Upper lobe of right lung (tissue), 1 donor: ENCODE results near the gene DLST. TPM values are rescaled to one million over a fixed set of nuclear protein-coding genes. Genes with fewer than 3 reads are reported as not detected.
"Not testable (repeated sequence)": the region's sequence is repeated elsewhere in the genome, so short reads cannot be mapped to it uniquely, and the experiment has no call there.

Source experiments
- ATAC-seq: fragments of 200-7000 bp; cut with Tn5 transposase; one replicate; pipeline ENCODE4 v1.9.1; 2020; ENCODE audit warnings: mild to moderate bottlenecking, moderate library complexity
- DNase-seq: peaks from one replicate; pipeline ENCODE4 v3.0.0-alpha.2; 2020
- H3K27ac ChIP-seq: fragments of 200-600 bp; one replicate; pipeline ENCODE4 v1.8.0; 2022
- H3K27me3 ChIP-seq: fragments of 200-600 bp; one replicate; pipeline ENCODE4 v1.8.0; 2022; ENCODE audit warnings: mild to moderate bottlenecking
- H3K36me3 ChIP-seq: fragments of 200-600 bp; one replicate; pipeline ENCODE4 v1.8.0; 2022
- H3K4me1 ChIP-seq: fragments of 200-600 bp; one replicate; pipeline ENCODE4 v1.8.0; 2022
- H3K4me3 ChIP-seq: fragments of 200-600 bp; one replicate; pipeline ENCODE4 v1.8.0; 2022; ENCODE audit warnings: mild to moderate bottlenecking
- H3K9me3 ChIP-seq: fragments of 200-600 bp; one replicate; pipeline ENCODE4 v1.8.0; 2022
- intact Hi-C: fragments of 100-400 bp; cut with DNase I; formaldehyde crosslinking; loops from one replicate; pipeline ENCODE4 v1.11.0; 2022
- total RNA-seq: library from RNA; stranded (reverse); fragmentation: NEBNext Ultra II Directional; extraction: Animal tissue kit (Norgen Biotek cat#: 25700); gene quantifications from one replicate; pipeline ENCODE4 v1.2.1, GENCODE V29; 2021
- TF ChIP-seq, protein P1 (sequence below): fragments of 200-600 bp; IDR thresholded peaks from one replicate; pipeline ENCODE4 v1.8.0; 2022; ENCODE audit warnings: antibody characterized with exemption
- donor health status: DM: no; HTN: yes; CAD: no; lungs with severe emphysema.

DLST gene
- total RNA-seq, 1 donor from 2014 or later = 90.1 TPM

DNA sequence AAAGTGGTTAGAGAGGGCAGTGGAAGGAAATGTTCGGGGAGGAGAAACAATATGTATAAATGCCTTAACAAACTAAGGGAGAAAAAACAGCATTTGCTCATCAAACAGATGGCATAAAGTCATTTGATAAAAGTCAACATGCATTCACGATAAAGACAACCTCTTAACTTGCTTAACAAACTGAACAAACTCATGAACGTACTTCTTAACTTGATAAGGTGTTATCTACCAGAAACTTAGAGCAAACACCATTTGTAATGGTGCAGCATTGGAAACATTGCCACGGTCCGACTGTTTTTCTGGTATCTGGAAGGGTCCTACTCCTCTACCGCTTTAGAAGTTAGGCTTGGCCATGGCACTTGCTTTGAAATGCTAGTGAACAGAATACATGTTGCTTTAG, 45.5 kb downstream of the DLST start:
- H3K9me3 ChIP-seq = no peaks in the 10 kb centered on the region
- H3K27ac ChIP-seq = no peak overlapping the region
- TF ChIP-seq, protein P1, sequence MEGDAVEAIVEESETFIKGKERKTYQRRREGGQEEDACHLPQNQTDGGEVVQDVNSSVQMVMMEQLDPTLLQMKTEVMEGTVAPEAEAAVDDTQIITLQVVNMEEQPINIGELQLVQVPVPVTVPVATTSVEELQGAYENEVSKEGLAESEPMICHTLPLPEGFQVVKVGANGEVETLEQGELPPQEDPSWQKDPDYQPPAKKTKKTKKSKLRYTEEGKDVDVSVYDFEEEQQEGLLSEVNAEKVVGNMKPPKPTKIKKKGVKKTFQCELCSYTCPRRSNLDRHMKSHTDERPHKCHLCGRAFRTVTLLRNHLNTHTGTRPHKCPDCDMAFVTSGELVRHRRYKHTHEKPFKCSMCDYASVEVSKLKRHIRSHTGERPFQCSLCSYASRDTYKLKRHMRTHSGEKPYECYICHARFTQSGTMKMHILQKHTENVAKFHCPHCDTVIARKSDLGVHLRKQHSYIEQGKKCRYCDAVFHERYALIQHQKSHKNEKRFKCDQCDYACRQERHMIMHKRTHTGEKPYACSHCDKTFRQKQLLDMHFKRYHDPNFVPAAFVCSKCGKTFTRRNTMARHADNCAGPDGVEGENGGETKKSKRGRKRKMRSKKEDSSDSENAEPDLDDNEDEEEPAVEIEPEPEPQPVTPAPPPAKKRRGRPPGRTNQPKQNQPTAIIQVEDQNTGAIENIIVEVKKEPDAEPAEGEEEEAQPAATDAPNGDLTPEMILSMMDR = no peak
- no peaks in the 10 kb centered on the region for H3K36me3 ChIP-seq
- no peak for DNase-seq
- no peak for ATAC-seq
- intact Hi-C loops = no loop called here
- H3K4me1 ChIP-seq = peaks cover 4% of the 10 kb centered on the region
- H3K27me3 ChIP-seq = no peaks in the 10 kb centered on the region
- H3K4me3 ChIP-seq = no peak overlapping the region

DNA sequence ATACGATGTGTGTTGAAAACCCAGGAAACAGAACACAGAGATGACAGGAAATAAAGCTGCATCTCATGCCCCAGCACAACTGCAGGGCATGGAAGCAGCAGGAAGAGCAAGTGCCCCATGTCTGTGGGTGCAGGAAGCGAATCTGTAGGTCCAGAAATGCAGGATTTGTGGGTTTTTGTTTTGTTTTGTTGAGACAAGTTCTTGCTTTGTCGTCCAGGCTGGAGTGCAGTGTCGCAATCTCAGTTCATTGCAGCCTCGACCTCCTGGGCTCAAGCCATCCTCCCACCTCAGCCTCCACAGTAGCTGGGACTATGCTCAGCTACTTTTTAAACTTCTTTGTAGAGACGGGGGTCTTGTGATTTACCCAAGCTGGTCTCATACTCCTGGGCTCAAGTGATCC, 47.5 kb downstream of the DLST start:
- Histone ChIP-seq H3K27ac (no peak overlapping the region), H3K4me1 (peaks cover 16% of the 10 kb centered on the region), H3K27me3 (no peaks in the 10 kb centered on the region), H3K4me3 (no peak overlapping the region), H3K36me3 (no peaks in the 10 kb centered on the region), H3K9me3 (no peaks in the 10 kb centered on the region)
- TF ChIP-seq, protein P1 = no peak
- intact Hi-C loops = no loop called here
- no peak for DNase-seq
- ATAC-seq = no peak

DNA sequence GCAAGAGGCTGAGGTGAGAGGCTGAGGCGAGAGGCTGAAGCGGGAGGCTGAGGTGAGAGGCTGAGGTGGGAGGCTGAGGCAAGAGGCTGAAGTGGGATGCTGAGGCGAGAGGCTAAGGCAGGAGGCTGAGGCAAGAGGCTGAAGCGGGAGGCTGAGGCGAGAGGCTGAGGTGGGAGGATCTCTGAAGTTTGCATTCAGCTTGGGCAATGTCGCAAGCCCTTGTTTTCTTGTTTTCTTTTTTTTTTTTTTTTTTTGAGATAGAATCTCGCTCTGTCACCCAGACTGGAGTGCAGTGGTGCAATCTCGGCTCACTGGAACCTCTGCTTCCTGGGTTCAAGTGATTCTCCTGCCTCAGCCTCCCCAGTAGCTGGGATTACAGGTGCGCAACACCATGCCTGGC, 50.0 kb downstream of the DLST start:
- H3K27me3 ChIP-seq, H3K9me3 ChIP-seq, DNase-seq, H3K4me3 ChIP-seq, ATAC-seq, H3K27ac ChIP-seq, intact Hi-C loops, H3K36me3 ChIP-seq: not testable (repeated sequence)
- H3K4me1 ChIP-seq = peaks cover 25% of the 10 kb centered on the region

DNA sequence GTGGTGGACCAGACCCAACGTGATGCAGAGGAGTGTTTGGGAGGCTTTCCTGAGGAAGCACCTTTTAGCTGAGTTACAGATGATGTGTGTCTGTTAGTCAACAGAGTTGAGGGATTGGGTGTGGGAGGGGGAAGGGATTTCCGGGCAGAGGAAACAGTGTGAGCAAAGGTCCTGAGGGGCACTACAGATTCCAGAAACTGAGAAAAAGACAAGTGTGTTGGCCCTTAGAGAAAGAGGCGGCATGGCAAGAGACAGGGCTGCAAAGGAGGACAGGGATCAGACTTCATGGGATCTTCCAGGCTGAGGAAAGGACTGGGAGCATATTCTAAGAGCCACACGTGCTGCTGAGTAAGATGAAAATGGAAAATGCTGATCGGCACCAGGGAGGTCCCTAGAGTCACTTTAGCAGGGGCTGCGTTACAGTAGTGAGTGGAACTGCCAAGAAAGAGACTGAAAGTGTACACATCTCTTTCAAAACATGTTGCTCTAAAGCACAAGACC, 50.7 kb downstream of the DLST start:
- no peak for DNase-seq
- Histone ChIP-seq H3K27ac (peak overlapping the region; percentile 24), H3K36me3 (no peaks in the 10 kb centered on the region), H3K9me3 (no peaks in the 10 kb centered on the region), H3K4me1 (peaks cover 25% of the 10 kb centered on the region), H3K4me3 (no peak overlapping the region), H3K27me3 (no peaks in the 10 kb centered on the region)
- TF ChIP-seq, protein P1 = no peak
- ATAC-seq = peak; percentile 37
- intact Hi-C loops = no loop called here

DNA sequence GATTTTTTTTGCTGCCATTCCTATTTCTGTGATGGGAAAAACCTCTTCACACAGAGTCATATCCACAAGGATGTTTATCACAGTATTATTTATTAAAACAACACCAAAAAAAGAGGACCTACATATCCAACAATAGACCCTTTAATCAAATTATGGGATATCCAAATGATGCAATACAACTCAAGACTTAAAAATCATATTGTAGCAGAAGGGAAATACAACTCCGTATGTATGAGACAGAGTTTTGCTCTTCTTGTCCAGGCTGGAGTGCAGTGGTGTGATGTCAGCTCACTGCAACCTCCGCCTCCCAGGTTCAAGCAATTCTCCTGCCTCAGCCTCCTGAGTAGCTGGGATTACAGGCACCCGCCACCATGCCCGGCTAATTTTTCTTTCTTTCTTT, 51.2 kb downstream of the DLST start:
- H3K27me3 ChIP-seq, ATAC-seq, H3K4me3 ChIP-seq, H3K36me3 ChIP-seq, H3K9me3 ChIP-seq, intact Hi-C loops, DNase-seq: not testable (repeated sequence)
- Histone ChIP-seq H3K27ac (peak overlapping the region; percentile 24), H3K4me1 (peaks cover 25% of the 10 kb centered on the region)

DNA sequence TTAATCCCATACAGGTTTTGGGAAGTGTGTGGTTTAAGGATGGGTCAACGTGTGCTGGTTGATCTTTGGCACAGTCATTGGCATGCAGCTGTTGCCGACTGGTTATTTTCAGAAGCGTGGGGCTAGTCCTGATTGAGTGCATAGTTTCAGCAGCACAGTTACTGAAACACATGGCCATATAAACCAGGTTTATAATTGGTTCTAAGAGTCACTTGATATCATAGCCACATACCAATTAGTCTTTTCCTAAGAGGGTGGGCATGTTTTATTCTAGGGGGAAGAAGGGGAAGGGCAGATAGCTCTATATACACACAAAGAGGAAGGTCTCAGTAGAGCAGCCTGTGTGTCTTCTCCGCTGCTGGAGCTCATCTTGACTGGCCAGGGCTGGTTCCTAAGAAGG, 52.3 kb downstream of the DLST start:
- Histone ChIP-seq H3K27me3 (no peaks in the 10 kb centered on the region), H3K27ac (peak overlapping the region; percentile 63), H3K9me3 (no peaks in the 10 kb centered on the region), H3K36me3 (no peaks in the 10 kb centered on the region), H3K4me3 (no peak overlapping the region), H3K4me1 (peaks cover 29% of the 10 kb centered on the region)
- TF ChIP-seq, protein P1 = no peak
- intact Hi-C loops = no loop called here
- DNase-seq = no peak
- ATAC-seq = peak; percentile 33
